T-helper 2 cell treated with Interferon-gamma antibody and Interleukin-4, amounts not matched to agents 100 ng/mL and 5 ng/mL, for 36 hours (primary cell): ENCODE data around the gene TSNAXIP1. TPM values are rescaled to one million over a fixed set of nuclear protein-coding genes. Genes with fewer than 3 reads are reported as not detected.

ENCODE experiments used
- intact Hi-C: fragments of 100-400 bp; cut with micrococcal nuclease; formaldehyde crosslinking; loops from one replicate; pipeline ENCODE4 v1.15.1; 2023
- total RNA-seq: library from RNA; stranded (reverse); gene quantifications from 2 replicates; pipeline ENCODE4 v1.2.3, GENCODE V29; 2022

The TSNAXIP1 gene
- total RNA-seq, 1 donor from 2014 or later = 0.36 TPM

DNA sequence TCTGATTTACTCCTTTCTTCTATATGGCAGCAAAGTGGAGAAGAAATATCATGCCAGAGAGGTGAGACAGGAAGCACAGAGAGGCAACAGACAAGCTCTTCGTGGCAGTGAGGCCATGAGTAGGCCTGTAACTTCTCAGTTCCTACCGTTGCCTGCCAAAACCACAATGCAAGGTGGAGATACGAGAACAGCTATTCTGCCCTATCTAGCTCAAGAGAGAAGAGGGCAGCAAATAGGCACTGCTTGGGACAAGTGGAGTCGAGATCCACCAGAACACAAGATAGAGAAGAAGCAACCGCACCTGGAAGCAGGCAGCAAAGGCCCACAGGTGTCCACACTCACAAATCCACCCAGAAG lies 25.1 kb upstream of the TSNAXIP1 start:
- intact Hi-C loops = no loop called here

DNA sequence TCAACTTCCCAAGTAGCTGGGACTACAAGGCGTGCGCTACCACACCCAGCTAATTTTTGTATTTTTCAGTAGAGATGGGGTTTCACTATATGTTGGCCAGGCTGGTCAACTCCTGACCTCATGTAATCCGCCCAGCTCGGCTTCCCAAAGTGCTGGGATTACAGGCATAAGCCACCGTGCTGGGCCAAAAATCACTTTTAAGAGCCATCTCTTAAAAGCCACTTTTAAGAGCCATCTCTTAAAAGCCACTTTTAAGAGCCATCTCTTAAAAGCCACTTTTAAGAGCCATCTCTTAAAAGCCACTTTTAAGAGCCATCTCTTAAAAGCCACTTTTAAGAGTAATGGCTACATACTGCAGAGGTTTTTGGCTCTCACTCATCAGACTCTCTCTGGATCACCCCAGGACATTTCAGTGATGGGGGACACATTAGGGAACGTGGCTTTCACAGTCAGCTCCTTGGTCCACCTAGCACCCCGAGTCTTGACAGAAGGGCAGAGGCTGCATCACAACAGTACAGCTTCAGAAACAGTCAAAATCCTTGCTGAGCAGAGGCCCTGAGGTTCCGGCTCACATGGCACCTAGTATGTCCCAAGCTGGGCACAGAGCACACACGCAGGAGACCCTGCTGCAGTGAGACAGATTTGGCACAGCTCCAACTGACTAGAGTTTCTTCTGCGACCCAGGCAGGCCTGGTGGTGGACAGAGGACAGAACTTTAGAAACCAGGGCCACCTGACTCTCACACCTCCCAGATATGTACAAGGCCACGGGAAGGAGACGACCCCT lies 23.9 kb upstream of the TSNAXIP1 start:
- intact Hi-C loops = no loop called here

DNA sequence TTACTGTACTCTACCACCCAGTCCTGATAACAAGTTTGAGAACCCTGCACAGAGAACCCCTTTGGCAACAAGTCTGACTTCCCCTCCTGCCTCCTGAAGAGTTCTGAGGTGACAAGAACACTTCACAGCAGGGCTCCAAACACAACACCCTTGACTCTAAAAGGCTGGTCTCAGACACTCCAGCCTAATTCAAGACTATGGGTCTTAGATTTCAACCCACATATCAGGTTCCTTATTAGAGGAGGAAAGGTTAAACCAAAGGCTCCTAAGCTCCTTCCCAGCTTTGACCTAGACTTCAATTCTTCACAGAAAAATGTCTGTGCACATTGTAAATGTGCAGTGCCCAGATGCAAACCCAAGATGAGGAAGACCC lies 23.4 kb upstream of the TSNAXIP1 start:
- intact Hi-C loops = no loop called here

DNA sequence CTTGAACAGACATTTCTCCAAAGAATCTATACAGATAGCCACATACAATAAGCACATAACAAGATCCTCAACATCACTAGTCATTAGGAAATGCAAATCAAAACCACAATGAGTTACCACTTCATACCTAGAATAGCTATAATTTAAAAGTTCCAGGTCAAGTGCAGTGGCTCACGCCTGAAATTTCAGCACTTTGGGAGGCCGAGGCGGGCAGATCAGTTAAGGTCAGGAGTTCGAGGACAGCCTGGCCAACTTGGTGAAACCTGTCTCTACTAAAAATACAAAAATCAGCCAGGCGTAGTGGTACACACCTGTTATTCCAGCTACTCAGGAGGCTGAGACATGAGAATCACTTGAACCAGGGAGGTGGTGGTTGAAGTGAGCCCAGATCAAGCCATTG lies 20.2 kb upstream of the TSNAXIP1 start:
- intact Hi-C loops = no loop called here

DNA sequence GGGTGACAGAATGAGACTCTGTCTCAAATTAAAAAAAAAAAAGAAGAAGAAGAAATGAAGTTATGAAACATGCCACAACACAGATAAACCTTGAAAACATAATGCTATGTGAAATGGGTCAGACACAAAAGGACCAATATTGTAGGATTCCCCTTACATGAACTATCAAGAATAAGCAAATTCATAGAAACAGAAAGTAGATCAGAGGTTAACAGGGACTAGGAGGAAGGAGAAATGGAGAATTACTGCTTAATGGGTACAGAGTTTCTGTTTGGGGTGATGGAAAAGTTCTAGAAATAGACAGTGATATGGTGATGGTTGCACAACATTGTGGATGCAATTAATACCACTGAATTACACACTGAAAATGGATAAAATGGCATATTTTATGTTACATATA lies 16.6 kb upstream of the TSNAXIP1 start:
- intact Hi-C loops = no loop called here

DNA sequence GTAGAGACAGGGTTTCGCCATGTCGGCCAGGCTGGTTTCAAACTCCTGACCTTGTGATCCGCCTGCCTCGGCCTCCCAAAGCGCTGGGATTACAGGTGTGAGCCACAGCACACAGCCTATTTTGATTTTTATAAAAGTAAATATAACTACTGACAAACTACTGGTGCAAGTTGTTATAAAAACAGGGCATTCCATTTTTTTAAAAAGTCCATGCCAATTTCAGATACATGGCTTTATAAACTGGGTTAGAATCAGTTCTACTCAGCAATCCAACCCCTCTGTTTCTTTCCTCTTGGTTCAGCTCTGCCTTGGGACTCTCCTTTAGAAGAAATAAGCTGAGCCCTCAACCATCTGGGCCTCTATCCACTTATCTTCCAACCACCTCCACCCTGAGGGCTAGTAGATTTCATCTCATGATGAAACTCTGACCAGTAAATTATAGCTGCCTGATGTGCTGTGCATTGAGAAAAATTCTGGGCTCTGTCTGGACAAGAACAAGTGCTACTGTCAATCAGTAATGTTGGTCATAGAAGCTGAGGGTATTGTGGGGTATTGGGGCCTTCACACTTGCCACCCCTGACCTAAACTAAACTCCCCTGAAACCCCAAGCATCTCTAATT lies 10.5 kb upstream of the TSNAXIP1 start:
- intact Hi-C loops = no loop called here

DNA sequence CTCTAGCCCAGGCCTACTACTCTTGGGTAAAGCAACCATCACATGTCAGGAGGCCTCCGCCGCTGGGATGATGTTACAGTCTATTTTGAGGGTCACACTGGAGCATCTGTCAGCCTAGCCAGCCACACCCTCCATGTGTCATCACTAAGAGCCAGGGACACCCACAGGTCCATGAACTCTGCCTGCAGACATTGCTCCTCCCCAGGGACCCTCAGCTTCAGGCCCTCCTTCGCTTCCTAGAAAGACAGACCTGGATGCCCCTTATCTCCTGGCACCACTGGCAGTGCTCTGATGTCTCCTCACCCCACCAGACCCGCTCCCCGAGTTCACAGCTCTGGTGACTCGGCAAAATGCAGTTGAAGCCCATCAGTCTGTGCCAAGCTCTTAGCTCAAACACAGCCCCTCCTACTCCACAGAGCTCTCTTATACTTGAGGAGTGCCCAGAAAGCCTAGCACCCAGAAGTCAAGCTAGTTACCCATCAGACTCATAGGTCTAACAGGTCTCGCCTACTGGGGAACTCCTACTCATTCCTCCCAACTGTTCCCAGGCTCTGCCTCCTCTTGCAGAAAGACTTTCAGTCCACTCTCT lies 6.3 kb upstream of the TSNAXIP1 start:
- intact Hi-C loops = no loop called here

DNA sequence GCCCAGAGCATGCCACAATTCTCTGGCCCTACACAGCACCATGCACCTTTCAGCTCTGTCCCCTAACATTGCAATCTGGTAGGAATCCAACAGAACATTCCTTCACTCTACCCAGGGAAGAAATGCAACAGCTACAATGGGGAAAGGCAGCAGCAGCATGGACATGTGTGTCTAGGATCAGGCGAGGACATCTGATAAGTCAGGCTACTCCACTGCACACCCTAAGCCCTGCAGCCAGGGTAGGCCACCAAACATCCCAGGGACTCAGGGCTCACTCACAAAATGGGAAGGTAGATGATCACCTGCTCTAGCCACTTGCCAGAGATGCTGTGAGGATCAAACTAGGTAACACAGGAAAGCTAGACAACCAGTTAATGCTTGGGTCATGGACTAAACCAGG lies 5.4 kb upstream of the TSNAXIP1 start:
- intact Hi-C loops = no loop called here

DNA sequence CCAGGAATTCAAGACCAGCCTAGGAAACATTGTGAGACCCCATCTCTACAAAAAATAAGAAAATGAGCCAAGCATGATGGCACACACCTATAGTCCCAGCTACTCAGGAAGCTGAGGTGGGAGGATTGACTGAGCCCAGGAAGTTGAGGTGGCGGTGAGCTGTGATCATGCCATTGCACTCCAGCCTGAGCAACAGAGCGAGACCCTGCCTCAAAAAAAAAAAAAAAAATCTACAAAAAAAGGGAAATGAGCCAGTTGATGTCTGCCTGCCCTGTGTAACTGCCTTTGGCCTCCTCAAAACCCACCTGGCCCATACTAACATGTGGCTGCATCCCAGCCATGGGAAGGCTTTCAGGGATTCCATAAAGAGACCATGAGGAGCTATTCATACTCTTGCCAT lies 4.8 kb upstream of the TSNAXIP1 start:
- intact Hi-C loops = no loop called here

DNA sequence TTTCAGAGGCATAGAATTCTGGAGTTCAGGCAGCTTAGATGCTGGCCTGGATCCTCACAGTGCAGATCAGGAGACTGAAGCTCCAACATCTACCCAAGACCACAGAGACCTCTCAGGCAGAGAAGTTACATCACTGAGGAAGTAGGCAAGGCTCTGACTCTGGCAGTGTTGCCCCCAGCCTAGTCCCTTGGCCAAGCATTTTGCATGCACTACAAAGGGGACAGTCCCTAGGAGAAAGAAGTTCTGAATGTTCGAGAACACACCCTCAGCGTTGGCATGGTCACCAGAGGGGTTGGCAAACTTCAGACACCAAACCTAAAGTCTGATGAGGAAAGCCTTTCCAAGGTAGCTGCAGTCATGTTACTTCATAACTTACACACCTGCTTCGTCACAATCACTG lies 2.8 kb upstream of the TSNAXIP1 start:
- intact Hi-C loops = no loop called here

DNA sequence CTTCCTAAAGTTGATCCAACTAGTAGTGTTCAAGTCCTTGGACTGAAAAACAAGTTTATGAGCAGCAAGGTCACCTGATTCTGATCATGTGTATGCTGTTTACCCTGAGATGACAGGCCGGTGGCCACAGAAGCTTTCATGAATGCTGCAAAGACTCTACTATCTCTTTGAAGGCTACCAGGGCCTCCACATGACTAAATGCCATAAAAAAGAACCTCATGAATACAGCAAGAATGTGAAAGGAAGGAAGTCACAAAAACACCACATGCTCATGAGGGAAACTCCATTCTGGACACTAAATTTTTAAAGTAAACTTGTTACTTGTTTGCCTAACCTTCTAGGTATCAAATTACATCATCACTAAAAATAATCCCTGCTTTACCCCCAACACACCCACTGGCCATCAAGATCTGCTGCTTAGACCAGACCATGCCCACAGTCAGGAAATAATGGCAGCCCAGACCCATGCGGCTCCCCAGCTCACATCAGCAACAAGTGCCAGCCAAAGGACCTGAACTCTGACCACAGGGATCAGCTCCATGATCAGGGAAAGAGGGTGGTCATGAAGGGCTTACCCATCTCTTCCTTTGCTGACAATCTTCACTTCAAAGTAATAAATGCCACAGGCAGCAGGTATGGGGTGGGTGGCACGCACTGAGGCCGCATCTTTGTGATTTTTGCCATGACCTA lies 1.7 kb upstream of the TSNAXIP1 start:
- intact Hi-C loops = no loop called here

DNA sequence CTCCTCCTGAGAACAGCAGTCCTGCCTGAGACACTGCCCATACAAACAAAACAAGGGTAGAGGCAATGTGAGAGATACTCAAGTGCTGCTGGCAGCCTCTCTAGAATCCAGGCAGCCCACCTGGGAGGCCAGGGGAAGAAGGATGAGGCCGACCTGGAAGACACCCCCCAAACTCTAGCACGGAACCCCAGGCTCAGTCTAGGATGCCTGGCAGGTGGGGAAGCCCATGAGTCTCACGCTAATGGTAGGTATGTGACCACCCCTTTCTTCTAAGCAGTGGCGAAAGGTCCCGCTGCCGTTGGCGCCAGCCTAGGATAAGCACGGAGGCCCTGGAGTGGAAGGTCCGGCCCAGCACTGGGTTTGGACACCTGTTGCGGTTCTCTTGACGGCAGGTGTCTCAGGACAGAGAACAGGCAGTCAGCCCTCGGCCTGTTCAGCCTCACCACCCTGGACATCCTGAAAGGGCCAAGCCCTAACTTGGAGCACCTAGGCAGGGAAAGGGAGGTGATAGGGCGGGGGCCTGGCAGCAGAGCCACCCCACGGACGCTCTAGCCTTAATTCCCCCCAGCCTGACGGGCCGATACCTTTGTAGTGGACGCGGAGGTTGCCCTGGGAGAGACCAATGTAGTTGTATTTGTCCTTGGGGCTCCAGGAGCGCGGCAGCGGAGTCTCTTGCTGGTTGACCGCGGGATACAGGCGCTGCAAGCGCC lies 816 bp upstream of the TSNAXIP1 start:
- intact Hi-C loops = loop anchor here (1.0 to 2.0 kb wide), 10 partner anchors 10 to 244 kb away; partner anchors contain the start of genes C16orf86, CTCF, DDX28 and DUS2

DNA sequence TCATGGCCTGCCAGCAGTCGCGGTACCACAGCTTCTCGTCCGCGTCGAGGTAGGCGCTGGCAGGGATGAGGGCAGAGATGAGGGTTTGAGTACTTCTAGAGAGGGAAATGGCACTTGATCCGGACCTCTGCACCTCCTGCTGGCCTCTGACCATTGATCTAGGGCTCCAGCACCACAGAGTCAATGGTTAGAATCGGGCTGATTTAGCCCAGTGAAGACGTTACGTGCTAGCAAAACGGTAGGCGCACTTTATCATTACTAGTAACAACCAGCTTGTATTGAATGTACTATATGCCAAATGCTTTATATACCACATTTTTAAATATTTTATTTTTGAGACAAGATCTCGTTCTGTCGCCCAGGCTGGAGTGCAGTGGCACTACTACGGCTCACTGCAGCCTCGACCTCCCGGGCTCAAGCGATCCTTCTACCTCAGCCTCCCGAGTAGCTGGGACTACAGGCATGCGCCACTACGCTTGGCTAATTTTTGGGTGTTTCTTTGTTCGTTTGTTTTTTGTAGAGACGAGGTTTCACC lies 526 bp downstream of the TSNAXIP1 start:
- intact Hi-C loops = loop anchor here (2.0 kb wide), 4 partner anchors 26 to 140 kb away; partner anchors contain the start of genes C16orf86, EDC4 and ENKD1

DNA sequence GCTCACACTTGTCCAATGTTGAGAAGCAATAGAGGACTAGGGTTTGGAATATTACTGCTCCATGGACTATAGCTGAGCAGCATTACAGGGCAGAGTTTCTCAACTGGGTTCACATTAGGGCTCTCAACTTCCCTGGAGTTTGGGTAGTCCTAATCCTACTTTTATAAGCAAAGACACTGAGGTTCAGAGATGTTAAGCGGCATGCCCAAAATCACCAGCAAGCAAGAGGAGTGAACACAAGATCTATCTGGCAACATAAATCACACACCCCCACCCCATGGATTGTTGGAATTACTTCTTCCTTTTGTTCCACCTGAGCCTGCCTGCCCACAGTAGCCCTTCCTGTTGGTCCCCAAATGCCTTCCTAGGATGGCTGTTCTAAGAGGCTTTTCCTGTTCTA lies 5.2 kb downstream of the TSNAXIP1 start:
- intact Hi-C loops = no loop called here

DNA sequence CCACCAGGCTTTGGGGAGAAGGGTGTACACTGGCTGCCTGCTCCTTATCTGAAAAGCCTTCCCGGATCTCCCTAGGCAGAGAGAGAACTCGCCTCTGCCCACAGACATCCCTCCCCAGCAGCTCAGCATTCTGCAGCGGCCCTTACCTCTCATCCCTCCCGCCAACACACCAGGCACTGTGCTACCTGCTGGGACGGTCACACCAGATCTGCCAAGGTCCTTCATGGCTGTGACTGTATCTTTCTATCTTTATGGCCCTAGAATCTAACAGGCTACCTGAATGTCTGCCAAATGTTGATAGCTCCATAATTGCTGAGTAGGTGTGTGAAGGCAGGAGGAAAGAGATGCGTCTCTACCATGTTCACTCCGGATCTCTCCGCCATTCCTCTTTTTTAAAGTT lies 7.9 kb downstream of the TSNAXIP1 start:
- intact Hi-C loops = no loop called here

DNA sequence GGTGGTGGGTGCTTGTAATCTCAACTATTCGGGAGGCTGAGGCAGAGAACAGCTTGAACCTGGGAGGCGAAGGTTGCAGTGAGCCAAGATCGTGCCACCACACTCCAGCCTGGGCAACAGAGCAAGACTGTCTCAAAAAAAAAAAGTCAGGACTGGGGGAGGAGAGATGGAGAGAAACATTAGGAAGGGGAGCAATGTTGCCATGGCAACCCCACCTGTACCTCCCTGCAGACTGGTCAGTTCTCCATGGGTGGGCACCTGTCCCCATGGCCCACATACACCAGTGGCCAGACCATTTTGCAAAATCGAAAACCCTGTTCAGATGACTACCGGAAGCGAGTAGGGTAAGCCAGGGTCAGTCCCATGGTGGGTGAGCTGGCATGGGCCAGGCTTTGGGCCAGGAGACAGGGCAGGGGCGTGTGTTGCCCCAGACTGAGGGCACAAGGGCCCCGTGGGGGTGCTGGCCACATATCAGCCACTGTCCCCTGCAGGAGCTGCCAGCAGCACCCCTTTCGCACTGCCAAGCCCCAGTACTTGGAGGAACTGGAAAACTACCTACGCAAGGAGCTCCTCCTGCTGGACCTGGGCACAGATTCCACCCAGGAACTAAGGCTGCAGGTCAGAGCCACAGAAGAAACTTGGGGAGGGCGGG lies 14.0 kb downstream of the TSNAXIP1 start:
- intact Hi-C loops = no loop called here

DNA sequence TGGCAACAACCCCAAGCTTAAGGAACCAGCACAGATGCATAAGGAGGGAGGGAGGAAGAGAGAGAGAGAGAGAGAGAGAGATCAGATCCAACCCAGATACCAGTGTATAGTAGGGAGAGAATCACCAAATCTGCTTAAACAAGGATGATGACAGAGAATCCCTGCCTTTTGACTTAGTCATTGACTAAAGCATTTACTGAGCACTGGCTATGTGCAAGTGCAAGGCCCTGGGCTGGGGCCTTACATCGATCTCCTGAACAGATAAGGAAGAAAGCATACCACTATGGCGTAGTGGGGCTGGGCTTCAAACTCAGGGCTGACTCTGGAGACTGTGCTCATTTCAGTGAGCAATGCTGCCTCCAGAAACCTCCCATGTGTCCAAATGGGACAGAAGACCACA lies 15.8 kb downstream of the TSNAXIP1 start:
- intact Hi-C loops = no loop called here

DNA sequence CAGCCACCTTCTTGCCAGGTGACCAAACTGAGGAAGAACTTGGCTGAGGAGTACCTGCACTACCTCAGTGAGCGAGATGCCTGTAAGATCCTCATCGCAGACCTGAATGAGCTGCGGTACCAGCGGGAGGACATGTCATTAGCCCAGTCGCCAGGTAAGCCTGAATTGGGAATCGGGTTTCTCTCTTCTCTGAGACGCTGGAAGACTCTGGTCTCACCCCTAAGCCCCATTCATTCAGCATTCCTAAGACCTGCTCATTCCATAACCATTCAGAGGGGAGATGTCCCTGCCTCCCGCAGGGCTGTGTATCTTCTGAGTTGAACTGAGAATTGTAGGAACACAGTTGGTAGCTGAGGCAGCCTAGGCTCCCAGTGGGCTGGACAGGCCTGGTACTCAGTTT lies 18.4 kb downstream of the TSNAXIP1 start:
- intact Hi-C loops = no loop called here

DNA sequence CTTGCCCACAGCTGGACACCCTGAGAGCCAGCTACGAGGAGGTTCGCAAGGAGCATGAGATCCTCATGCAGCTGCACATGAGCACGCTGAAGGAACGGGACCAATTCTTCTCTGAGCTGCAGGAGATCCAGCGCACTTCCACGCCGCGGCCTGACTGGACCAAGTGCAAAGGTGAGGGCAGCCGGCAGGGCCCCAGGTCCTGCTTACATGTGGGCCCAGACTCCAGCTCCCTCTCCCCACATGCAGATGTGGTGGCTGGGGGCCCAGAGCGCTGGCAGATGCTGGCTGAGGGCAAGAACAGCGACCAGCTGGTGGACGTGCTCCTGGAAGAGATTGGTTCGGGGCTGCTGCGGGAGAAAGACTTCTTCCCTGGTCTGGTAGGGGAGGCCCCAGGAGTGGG lies 19.2 kb downstream of the TSNAXIP1 start:
- intact Hi-C loops = no loop called here

DNA sequence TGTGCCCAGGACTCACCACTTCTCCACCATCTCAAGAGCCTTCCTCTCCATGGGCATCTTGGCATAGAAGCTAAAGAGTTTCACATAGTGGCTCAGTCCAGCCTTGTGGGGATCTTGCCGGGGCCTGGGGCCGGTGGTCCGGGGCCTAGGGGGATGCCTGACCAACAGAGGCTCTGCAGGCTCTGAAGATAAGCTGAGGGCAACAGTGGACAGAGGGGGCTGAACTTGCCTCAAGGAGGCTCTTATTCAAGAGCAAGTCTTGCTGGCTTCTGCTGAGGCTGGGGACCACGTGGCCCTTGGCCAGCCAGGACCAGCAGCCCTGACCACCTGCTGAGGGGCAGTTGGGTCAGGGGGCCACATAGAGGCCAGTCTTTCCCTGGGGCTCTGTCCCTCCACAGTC lies 22.0 kb downstream of the TSNAXIP1 start:
- intact Hi-C loops = no loop called here

DNA sequence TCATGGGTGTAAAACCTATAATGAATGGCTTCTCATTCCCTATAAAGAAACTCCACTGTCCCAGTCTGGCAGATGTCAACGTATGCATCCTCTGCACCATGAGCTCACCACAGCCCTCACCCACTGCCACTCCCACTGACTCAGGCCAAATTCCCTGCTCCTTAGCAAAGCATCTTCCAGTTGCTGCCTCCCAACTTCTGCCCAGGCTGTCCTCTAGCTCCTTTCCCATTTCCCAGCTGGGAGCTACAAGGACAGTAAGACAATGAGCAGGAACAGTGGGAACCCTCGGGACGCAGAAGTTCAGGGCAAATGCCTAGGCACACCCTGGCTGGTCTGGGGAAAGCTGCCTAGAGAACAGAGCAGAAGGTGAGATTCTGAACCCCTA lies 26.3 kb downstream of the TSNAXIP1 start:
- intact Hi-C loops = loop anchor here (1.0 to 2.0 kb wide), 4 partner anchors 9 to 26 kb away; partner anchors contain the start of genes NUTF2, RANBP10, THAP11 and TSNAXIP1
